H9 (cell line): ENCODE measurements around the gene TIAM1. TPM values are rescaled to one million over a fixed set of nuclear protein-coding genes. Genes with fewer than 3 reads are reported as not detected.

Experiments used
- DNase-seq: peaks from one replicate; pipeline ENCODE4 v3.0.0-alpha.2; 2017
- H2AFZ ChIP-seq: one replicate; pipeline ENCODE4 v1.6.1; 2013; ENCODE audit warnings: mild to moderate bottlenecking, low read length, control low read depth, moderate library complexity
- H2AK5ac ChIP-seq: 2 replicates; pipeline ENCODE4 v1.6.1; 2013; ENCODE audit warnings: low read length, control low read depth, mixed read lengths; ENCODE audit not compliant: insufficient read length
- H2BK120ac ChIP-seq: one replicate; pipeline ENCODE4 v1.6.1; 2013; ENCODE audit warnings: low read depth, mild to moderate bottlenecking, low read length, control low read depth, inconsistent platforms; ENCODE audit not compliant: poor library complexity, severe bottlenecking
- H2BK12ac ChIP-seq: 2 replicates; pipeline ENCODE4 v1.6.1; 2013; ENCODE audit warnings: low read length, control low read depth, mixed read lengths, low read depth; ENCODE audit not compliant: insufficient read length
- H2BK15ac ChIP-seq: 2 replicates; pipeline ENCODE4 v1.6.1; 2013; ENCODE audit warnings: low read depth, low read length, control low read depth
- H2BK20ac ChIP-seq: one replicate; pipeline ENCODE4 v1.6.1; 2013; ENCODE audit warnings: low read depth, mild to moderate bottlenecking, low read length, control low read depth, inconsistent platforms; ENCODE audit not compliant: poor library complexity, severe bottlenecking
- H2BK5ac ChIP-seq: 2 replicates; pipeline ENCODE4 v1.6.1; 2013; ENCODE audit warnings: low read length, control low read depth, mixed read lengths; ENCODE audit not compliant: insufficient read length
- H3K14ac ChIP-seq: 2 replicates; pipeline ENCODE4 v1.6.1; 2013; ENCODE audit warnings: low read length, control low read depth; ENCODE audit not compliant: insufficient read depth
- H3K18ac ChIP-seq: 2 replicates; pipeline ENCODE4 v1.6.1; 2013; ENCODE audit warnings: low read depth, mild to moderate bottlenecking, mixed read lengths, low read length, control low read depth; ENCODE audit not compliant: insufficient read length
- H3K23ac ChIP-seq: 2 replicates; pipeline ENCODE4 v1.6.1; 2013; ENCODE audit warnings: low read length, control low read depth, mixed read lengths, low read depth; ENCODE audit not compliant: insufficient read length
- H3K23me2 ChIP-seq: 2 replicates; pipeline ENCODE4 v1.6.1; 2013; ENCODE audit warnings: low read depth, mild to moderate bottlenecking, mixed read lengths, low read length, control low read depth; ENCODE audit not compliant: insufficient read length, poor library complexity, severe bottlenecking
- H3K27ac ChIP-seq: 2 replicates; pipeline ENCODE4 v1.5.1; 2013; ENCODE audit warnings: low read length, control low read depth, mixed read lengths, low read depth; ENCODE audit not compliant: insufficient read length
- H3K27me3 ChIP-seq: 2 replicates; pipeline ENCODE4 v1.6.1; 2013; ENCODE audit warnings: low read length, control low read depth, inconsistent platforms; ENCODE audit not compliant: insufficient read depth
- H3K4ac ChIP-seq: 2 replicates; pipeline ENCODE4 v1.6.1; 2013; ENCODE audit warnings: low read depth, mild to moderate bottlenecking, control low read depth, inconsistent platforms, low read length, moderate library complexity
- H3K4me1 ChIP-seq: 2 replicates; pipeline ENCODE4 v1.6.1; 2013; ENCODE audit warnings: low read length, control low read depth, inconsistent platforms; ENCODE audit not compliant: insufficient read depth
- H3K4me2 ChIP-seq: 2 replicates; pipeline ENCODE4 v1.6.1; 2013; ENCODE audit warnings: low read length, control low read depth, mixed read lengths; ENCODE audit not compliant: insufficient read length, insufficient read depth
- H3K56ac ChIP-seq: 2 replicates; pipeline ENCODE4 v1.6.1; 2013; ENCODE audit warnings: low read depth, mild to moderate bottlenecking, mixed read lengths, low read length, control low read depth; ENCODE audit not compliant: insufficient read length
- H3K79me1 ChIP-seq: 2 replicates; pipeline ENCODE4 v1.6.1; 2013; ENCODE audit warnings: low read depth, mild to moderate bottlenecking, moderate library complexity, low read length, control low read depth, inconsistent platforms; ENCODE audit not compliant: insufficient read depth, poor library complexity, severe bottlenecking
- H3K79me2 ChIP-seq: 2 replicates; pipeline ENCODE4 v1.6.1; 2013; ENCODE audit warnings: low read length, control low read depth, inconsistent platforms; ENCODE audit not compliant: insufficient read depth
- H3K9ac ChIP-seq: 2 replicates; pipeline ENCODE4 v1.6.1; 2013; ENCODE audit warnings: low read length, control low read depth, mixed read lengths; ENCODE audit not compliant: insufficient read length; ENCODE audit errors: extremely low read depth
- H3K9me3 ChIP-seq: one replicate; pipeline ENCODE4 v1.6.1; 2013; ENCODE audit warnings: low read depth, low read length, inconsistent platforms; ENCODE audit not compliant: control insufficient read depth
- H3T11ph ChIP-seq: one replicate; pipeline ENCODE4 v1.6.1; 2013; ENCODE audit warnings: mild to moderate bottlenecking, low read length, control low read depth, inconsistent platforms
- H4K20me1 ChIP-seq: one replicate; pipeline ENCODE4 v1.6.1; 2013; ENCODE audit not compliant: control insufficient read depth, insufficient read length, insufficient read depth
- H4K5ac ChIP-seq: 2 replicates; pipeline ENCODE4 v1.6.1; 2013; ENCODE audit warnings: low read depth, mild to moderate bottlenecking, mixed read lengths, low read length, control low read depth; ENCODE audit not compliant: insufficient read length
- H4K8ac ChIP-seq: replicated peaks from 2 replicates; pipeline ENCODE4 v1.6.1; 2013; ENCODE audit warnings: low read length, control low read depth, mixed read lengths, low read depth; ENCODE audit not compliant: insufficient read length
- H4K91ac ChIP-seq: 2 replicates; pipeline ENCODE4 v1.6.1; 2013; ENCODE audit warnings: low read depth, mild to moderate bottlenecking, moderate library complexity, mixed read lengths, low read length, control low read depth; ENCODE audit not compliant: insufficient read length
- H3K27ac Mint-ChIP-seq, 3 experiments: 2 replicates in 2 of 3; 3 replicates in 1 of 3; pipeline ENCODE4 v1.8.0; 2020 to 2021; ENCODE audit warnings: mixed read lengths in 3 of 3, mild to moderate bottlenecking in 1 of 3, moderate library complexity in 1 of 3
- H3K27me3 Mint-ChIP-seq: 2 replicates; pipeline ENCODE4 v1.8.0; 2021; ENCODE audit warnings: low read depth, mild to moderate bottlenecking, moderate library complexity, mixed read lengths
- H3K36me3 Mint-ChIP-seq, 3 experiments: 2 replicates in 2 of 3; 3 replicates in 1 of 3; pipeline ENCODE4 v1.8.0; 2020 to 2021; ENCODE audit warnings: low read depth in 3 of 3, mixed read lengths in 3 of 3; ENCODE audit not compliant: insufficient read depth in 1 of 3
- H3K4me1 Mint-ChIP-seq, 2 experiments: 2 replicates each; pipeline ENCODE4 v1.8.0; 2020; ENCODE audit warnings: mixed read lengths in 2 of 2
- H3K4me3 Mint-ChIP-seq, 2 experiments: 2 replicates in 1 of 2; 3 replicates in 1 of 2; pipeline ENCODE4 v1.8.0; 2020 to 2021; ENCODE audit warnings: mild to moderate bottlenecking in 2 of 2, mixed read lengths in 2 of 2, moderate library complexity in 1 of 2
- H3K9me3 Mint-ChIP-seq, 2 experiments: 2 replicates in 1 of 2; 3 replicates in 1 of 2; pipeline ENCODE4 v1.8.0; 2020; ENCODE audit warnings: mild to moderate bottlenecking in 2 of 2, mixed read lengths in 2 of 2, moderate library complexity in 1 of 2
- WGBS: extraction: QIAGEN DNeasy Blood & Tissue Kit; methylation state at CpG from one replicate; pipeline ENCODE4 v1.1.7; 2013; ENCODE audit warnings: missing lambda C conversion rate, low lambda C conversion rate, mixed read lengths; ENCODE audit not compliant: insufficient read length; ENCODE audit errors: extremely low coverage; 5-methylcytosine and 5-hydroxymethylcytosine counted together
- total RNA-seq: library from RNA; stranded (reverse); gene quantifications from 2 replicates; pipeline ENCODE4 v1.2.1, GENCODE V29; 2021
- TF ChIP-seq, protein P1 (sequence below): fragments of 200-600 bp; sonication (generic); conservative IDR thresholded peaks from 3 replicates; pipeline ENCODE4 v1.8.0; 2021; ENCODE audit warnings: antibody characterized with exemption, mild to moderate bottlenecking

Gene TIAM1
- total RNA-seq, 1 experiment from 2014 or later, result 23.1 TPM

DNA sequence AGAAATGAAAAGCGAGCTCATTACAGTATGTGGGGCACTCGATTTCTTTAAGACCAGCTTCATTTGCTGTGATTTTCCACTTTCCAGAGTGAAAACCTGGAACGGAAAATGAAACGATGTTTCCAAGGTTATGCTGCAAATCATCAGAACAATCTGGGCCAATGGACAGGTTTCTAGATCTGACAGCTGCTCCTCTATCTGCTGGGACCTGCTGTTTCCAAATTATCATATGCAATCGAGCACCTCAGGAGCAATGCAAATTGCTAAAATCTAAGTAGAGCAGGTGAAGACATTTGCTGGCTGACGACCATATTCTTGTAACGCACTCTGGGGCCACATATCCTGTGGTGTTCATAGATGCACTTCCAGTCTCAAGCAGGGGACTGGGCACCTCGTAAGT is 39.7 kb upstream of the TIAM1 start:
- no peaks in the 10 kb centered on the region for H3K27me3 Mint-ChIP-seq
- Histone ChIP-seq H3K18ac (no peak overlapping the region), H3T11ph (no peak overlapping the region), H3K4ac (no peak overlapping the region), H3K4me2 (no peak overlapping the region), H3K9ac (no peak overlapping the region), H2BK12ac (no peak overlapping the region), H2BK120ac (no peak overlapping the region), H3K79me2 (no peaks in the 10 kb centered on the region), H3K23ac (no peak overlapping the region), H4K8ac (no peak overlapping the region), H3K14ac (no peak overlapping the region), H4K5ac (no peak overlapping the region), H3K27ac (no peak overlapping the region), H3K9me3 (no peaks in the 10 kb centered on the region), H3K27me3 (no peaks in the 10 kb centered on the region), H2AFZ (no peak overlapping the region), H2AK5ac (no peak overlapping the region), H4K20me1 (no peaks in the 10 kb centered on the region), H3K4me1 (peaks cover 2% of the 10 kb centered on the region; the same call in 1 of the 2 replicates), H3K23me2 (no peaks in the 10 kb centered on the region), H2BK5ac (no peak overlapping the region), H3K79me1 (no peaks in the 10 kb centered on the region), H3K56ac (no peak overlapping the region), H2BK20ac (no peak overlapping the region), H2BK15ac (no peak overlapping the region), H4K91ac (no peak overlapping the region)
- no peak for DNase-seq
- TF ChIP-seq, protein P1, sequence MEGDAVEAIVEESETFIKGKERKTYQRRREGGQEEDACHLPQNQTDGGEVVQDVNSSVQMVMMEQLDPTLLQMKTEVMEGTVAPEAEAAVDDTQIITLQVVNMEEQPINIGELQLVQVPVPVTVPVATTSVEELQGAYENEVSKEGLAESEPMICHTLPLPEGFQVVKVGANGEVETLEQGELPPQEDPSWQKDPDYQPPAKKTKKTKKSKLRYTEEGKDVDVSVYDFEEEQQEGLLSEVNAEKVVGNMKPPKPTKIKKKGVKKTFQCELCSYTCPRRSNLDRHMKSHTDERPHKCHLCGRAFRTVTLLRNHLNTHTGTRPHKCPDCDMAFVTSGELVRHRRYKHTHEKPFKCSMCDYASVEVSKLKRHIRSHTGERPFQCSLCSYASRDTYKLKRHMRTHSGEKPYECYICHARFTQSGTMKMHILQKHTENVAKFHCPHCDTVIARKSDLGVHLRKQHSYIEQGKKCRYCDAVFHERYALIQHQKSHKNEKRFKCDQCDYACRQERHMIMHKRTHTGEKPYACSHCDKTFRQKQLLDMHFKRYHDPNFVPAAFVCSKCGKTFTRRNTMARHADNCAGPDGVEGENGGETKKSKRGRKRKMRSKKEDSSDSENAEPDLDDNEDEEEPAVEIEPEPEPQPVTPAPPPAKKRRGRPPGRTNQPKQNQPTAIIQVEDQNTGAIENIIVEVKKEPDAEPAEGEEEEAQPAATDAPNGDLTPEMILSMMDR, result no peak
- H3K36me3 Mint-ChIP-seq, result no peaks in the 10 kb centered on the region
- no peak overlapping the region for H3K4me3 Mint-ChIP-seq
- H3K9me3 Mint-ChIP-seq, result no peaks in the 10 kb centered on the region
- H3K27ac Mint-ChIP-seq, result no peak overlapping the region; a peak in 1 of 7 replicates
- H3K4me1 Mint-ChIP-seq, result peaks cover 9 to 13% of the 10 kb centered on the region in 2 experiments
- WGBS, result no CpG with 5 or more reads among the region's 8 CpGs
